GM23338 (cell line): ENCODE measurements around the gene PLOD3. TPM values are rescaled to one million over a fixed set of nuclear protein-coding genes. Genes with fewer than 3 reads are reported as not detected.

Source experiments
- ATAC-seq: fragments of 200-7000 bp; cut with Tn5 transposase; 3 replicates; pipeline ENCODE4 v1.9.1; 2020
- DNase-seq: peaks from one replicate; pipeline ENCODE4 v3.0.0-alpha.2; 2015; ENCODE audit warnings: low spot score
- H2AFZ ChIP-seq: fragments of 200-600 bp; sonication (generic); 2 replicates; pipeline ENCODE4 v1.8.0; 2016; ENCODE audit warnings: antibody characterized with exemption, mild to moderate bottlenecking, moderate library complexity
- H3F3A ChIP-seq: fragments of 200-600 bp; sonication (generic); replicated peaks from 2 replicates; pipeline ENCODE4 v1.8.0; 2017; ENCODE audit warnings: antibody characterized with exemption, mixed run types, low read depth
- H3K27ac ChIP-seq: fragments of 200-600 bp; sonication (generic); 2 replicates; pipeline ENCODE4 v1.6.1; 2016; ENCODE audit warnings: low read depth
- H3K27me3 ChIP-seq: fragments of 200-600 bp; sonication (generic); 2 replicates; pipeline ENCODE4 v1.8.0; 2016; ENCODE audit warnings: mild to moderate bottlenecking, mixed run types, moderate library complexity; ENCODE audit not compliant: insufficient read depth
- H3K36me3 ChIP-seq: fragments of 200-600 bp; sonication (generic); 2 replicates; pipeline ENCODE4 v1.8.0; 2016; ENCODE audit warnings: mild to moderate bottlenecking; ENCODE audit not compliant: insufficient read depth
- H3K4me1 ChIP-seq: fragments of 200-600 bp; sonication (generic); 2 replicates; pipeline ENCODE4 v1.8.0; 2016; ENCODE audit warnings: mild to moderate bottlenecking, moderate library complexity; ENCODE audit not compliant: insufficient read depth
- H3K4me2 ChIP-seq: fragments of 200-600 bp; sonication (generic); 2 replicates; pipeline ENCODE4 v1.7.1; 2017; ENCODE audit warnings: mixed run types
- H3K4me3 ChIP-seq: fragments of 200-600 bp; sonication (generic); 2 replicates; pipeline ENCODE4 v1.6.1; 2016; ENCODE audit warnings: mixed run types
- H3K79me2 ChIP-seq: fragments of 200-600 bp; sonication (generic); replicated peaks from 2 replicates; pipeline ENCODE4 v1.8.0; 2017; ENCODE audit warnings: mild to moderate bottlenecking; ENCODE audit not compliant: insufficient read depth
- H3K9me2 ChIP-seq: fragments of 200-600 bp; sonication (generic); 2 replicates; pipeline ENCODE4 v1.8.0; 2017; ENCODE audit not compliant: insufficient read depth
- H4K20me1 ChIP-seq: fragments of 200-600 bp; sonication (generic); replicated peaks from 2 replicates; pipeline ENCODE4 v1.8.0; 2017; ENCODE audit warnings: mild to moderate bottlenecking; ENCODE audit not compliant: insufficient read depth
- H3K27ac Mint-ChIP-seq: 2 replicates; pipeline ENCODE4 v1.8.0; 2020; ENCODE audit warnings: inconsistent platforms, mild to moderate bottlenecking, moderate library complexity, mixed read lengths
- H3K27me3 Mint-ChIP-seq: 3 replicates; pipeline ENCODE4 v1.8.0; 2022; ENCODE audit warnings: low read depth, mild to moderate bottlenecking, moderate library complexity, mixed read lengths, inconsistent platforms; ENCODE audit not compliant: insufficient read depth, poor library complexity
- H3K36me3 Mint-ChIP-seq: 3 replicates; pipeline ENCODE4 v1.8.0; 2021; ENCODE audit warnings: low read depth, mild to moderate bottlenecking, inconsistent platforms, moderate library complexity, mixed read lengths
- H3K4me1 Mint-ChIP-seq: 3 replicates; pipeline ENCODE4 v1.8.0; 2020; ENCODE audit warnings: mild to moderate bottlenecking, inconsistent platforms, mixed read lengths
- H3K4me3 Mint-ChIP-seq: 3 replicates; pipeline ENCODE4 v1.8.0; 2021; ENCODE audit warnings: moderate library complexity, mild to moderate bottlenecking, inconsistent platforms, mixed read lengths
- H3K9me3 Mint-ChIP-seq: 3 replicates; pipeline ENCODE4 v1.8.0; 2020; ENCODE audit warnings: moderate library complexity, mild to moderate bottlenecking, inconsistent platforms, mixed read lengths
- CREB1 ChIP-seq: fragments of 250-450 bp; sonication (Bioruptor Pico); IDR thresholded peaks from 2 replicates; pipeline ENCODE4 v1.5.0; 2020; ENCODE audit warnings: low read depth, mild to moderate bottlenecking, moderate library complexity
- EZH2 ChIP-seq: fragments of 200-600 bp; sonication (generic); IDR thresholded peaks from one replicate; pipeline ENCODE4 v1.8.0; 2017; ENCODE audit warnings: antibody characterized with exemption, mild to moderate bottlenecking, low read depth; ENCODE audit not compliant: unreplicated experiment
- EZH2phosphoT487 ChIP-seq: fragments of 200-600 bp; sonication (generic); IDR thresholded peaks from one replicate; pipeline ENCODE4 v1.8.1; 2018; ENCODE audit warnings: antibody characterized with exemption; ENCODE audit not compliant: unreplicated experiment
- JUNB ChIP-seq: IDR thresholded peaks from one replicate; pipeline ENCODE4 v1.6.1; 2016; ENCODE audit warnings: antibody characterized with exemption; ENCODE audit not compliant: unreplicated experiment
- NANOG ChIP-seq: IDR thresholded peaks from 2 replicates; pipeline ENCODE4 v1.6.1; 2016; ENCODE audit warnings: antibody characterized with exemption, borderline replicate concordance
- POLR2AphosphoS5 ChIP-seq: IDR thresholded peaks from 2 replicates; pipeline ENCODE4 v1.6.1; 2016; ENCODE audit warnings: antibody characterized with exemption, low read depth
- polyA plus RNA-seq: library from polyadenylated mRNA; unstranded; fragments of >200 nt; fragmentation: Nextera tagmentation; extraction: Ambion mirVana; gene quantifications from 2 replicates; pipeline ENCODE4 v1.2.1, GENCODE V29; 2016
- total RNA-seq: library from RNA; depleted of rRNA; stranded (reverse); fragments of >200 nt; shearing (Covaris generic); gene quantifications from 2 replicates; pipeline ENCODE4 v1.2.3, GENCODE V29; 2014
- TF ChIP-seq, protein P1 (sequence below): IDR thresholded peaks from one replicate; pipeline ENCODE4 v1.6.1; 2018; ENCODE audit warnings: antibody characterized with exemption; ENCODE audit not compliant: unreplicated experiment
- TF ChIP-seq, protein P2 (sequence below): IDR thresholded peaks from 2 replicates; pipeline ENCODE4 v1.6.1; 2016; ENCODE audit warnings: antibody characterized with exemption
- TF ChIP-seq, protein P3 (sequence below), 2 experiments: fragments of 200-600 bp in 1 of 2; sonication (generic) in 1 of 2; conservative IDR thresholded peaks; 2 replicates each; pipeline versions ENCODE4 v1.5.1 to v1.6.1; 2016 to 2017; ENCODE audit warnings: antibody characterized with exemption in 2 of 2, low read depth in 2 of 2, mild to moderate bottlenecking in 2 of 2, moderate library complexity in 1 of 2

The PLOD3 gene
- total and polyA plus RNA-seq, 2 experiments from 2014 or later, result 35.2 to 40.7 TPM

DNA sequence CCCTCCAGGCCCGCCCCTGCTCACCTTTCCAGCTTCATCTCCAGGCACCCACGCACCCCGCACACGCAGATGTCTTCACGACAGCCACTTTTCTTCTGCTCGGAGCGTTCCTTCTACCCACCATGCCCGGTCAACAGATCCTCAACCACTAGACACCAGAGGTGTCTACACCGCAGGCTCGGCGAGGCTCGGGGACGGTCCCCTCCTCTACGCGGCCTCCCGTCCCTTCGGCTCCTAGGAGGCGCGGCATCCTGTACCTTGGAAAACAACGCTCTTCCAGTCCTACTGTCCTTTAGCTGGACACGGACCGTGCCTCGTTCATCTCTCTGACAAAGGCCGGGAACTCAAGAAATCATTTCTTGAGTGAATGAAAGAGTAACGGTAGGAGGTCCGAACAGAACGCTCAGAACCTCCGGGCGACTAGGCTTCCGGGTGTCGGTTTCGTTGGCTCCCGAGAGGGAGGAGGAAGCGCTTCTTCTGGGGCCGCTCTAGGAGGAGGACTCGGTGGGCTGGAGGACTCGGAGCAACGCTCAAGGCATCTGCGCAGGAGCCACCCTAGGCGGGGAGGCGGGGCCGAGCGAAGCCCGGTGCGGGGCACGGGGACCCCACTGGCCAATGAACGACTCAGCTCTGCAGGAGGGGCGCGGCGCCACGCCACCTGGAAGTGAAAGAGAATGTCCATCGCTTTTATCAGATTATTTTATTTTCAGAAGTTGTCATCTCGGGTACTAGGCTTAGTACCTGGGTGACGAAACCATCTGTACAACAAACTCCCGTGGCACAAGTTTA, 34.7 kb upstream of the PLOD3 start:
- peak overlapping the region; percentile 53 for H3K27ac ChIP-seq
- H3K36me3 Mint-ChIP-seq, result peaks cover 18% of the 10 kb centered on the region
- H3K27me3 Mint-ChIP-seq, result peaks cover 4% of the 10 kb centered on the region
- peaks cover 10% of the 10 kb centered on the region; the same call in 1 of the 2 replicates for H4K20me1 ChIP-seq
- H3K4me1 Mint-ChIP-seq, result peaks cover 12% of the 10 kb centered on the region
- H2AFZ ChIP-seq, result peak overlapping the region; percentile 84
- DNase-seq, result peak; percentile 100
- H3K4me2 ChIP-seq, result peak overlapping the region; percentile 83
- H3K4me3 Mint-ChIP-seq, result peak overlapping the region; percentile 97
- peak overlapping the region; percentile 77 for H3K4me3 ChIP-seq
- TF ChIP-seq, protein P1, sequence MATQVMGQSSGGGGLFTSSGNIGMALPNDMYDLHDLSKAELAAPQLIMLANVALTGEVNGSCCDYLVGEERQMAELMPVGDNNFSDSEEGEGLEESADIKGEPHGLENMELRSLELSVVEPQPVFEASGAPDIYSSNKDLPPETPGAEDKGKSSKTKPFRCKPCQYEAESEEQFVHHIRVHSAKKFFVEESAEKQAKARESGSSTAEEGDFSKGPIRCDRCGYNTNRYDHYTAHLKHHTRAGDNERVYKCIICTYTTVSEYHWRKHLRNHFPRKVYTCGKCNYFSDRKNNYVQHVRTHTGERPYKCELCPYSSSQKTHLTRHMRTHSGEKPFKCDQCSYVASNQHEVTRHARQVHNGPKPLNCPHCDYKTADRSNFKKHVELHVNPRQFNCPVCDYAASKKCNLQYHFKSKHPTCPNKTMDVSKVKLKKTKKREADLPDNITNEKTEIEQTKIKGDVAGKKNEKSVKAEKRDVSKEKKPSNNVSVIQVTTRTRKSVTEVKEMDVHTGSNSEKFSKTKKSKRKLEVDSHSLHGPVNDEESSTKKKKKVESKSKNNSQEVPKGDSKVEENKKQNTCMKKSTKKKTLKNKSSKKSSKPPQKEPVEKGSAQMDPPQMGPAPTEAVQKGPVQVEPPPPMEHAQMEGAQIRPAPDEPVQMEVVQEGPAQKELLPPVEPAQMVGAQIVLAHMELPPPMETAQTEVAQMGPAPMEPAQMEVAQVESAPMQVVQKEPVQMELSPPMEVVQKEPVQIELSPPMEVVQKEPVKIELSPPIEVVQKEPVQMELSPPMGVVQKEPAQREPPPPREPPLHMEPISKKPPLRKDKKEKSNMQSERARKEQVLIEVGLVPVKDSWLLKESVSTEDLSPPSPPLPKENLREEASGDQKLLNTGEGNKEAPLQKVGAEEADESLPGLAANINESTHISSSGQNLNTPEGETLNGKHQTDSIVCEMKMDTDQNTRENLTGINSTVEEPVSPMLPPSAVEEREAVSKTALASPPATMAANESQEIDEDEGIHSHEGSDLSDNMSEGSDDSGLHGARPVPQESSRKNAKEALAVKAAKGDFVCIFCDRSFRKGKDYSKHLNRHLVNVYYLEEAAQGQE, result no peak
- TF ChIP-seq JUNB, result no peak
- no peak for TF ChIP-seq NANOG
- no peak for TF ChIP-seq EZH2phosphoT487
- no peak for TF ChIP-seq CREB1 (CRISPR knock-in tag)
- TF ChIP-seq, protein P2, sequence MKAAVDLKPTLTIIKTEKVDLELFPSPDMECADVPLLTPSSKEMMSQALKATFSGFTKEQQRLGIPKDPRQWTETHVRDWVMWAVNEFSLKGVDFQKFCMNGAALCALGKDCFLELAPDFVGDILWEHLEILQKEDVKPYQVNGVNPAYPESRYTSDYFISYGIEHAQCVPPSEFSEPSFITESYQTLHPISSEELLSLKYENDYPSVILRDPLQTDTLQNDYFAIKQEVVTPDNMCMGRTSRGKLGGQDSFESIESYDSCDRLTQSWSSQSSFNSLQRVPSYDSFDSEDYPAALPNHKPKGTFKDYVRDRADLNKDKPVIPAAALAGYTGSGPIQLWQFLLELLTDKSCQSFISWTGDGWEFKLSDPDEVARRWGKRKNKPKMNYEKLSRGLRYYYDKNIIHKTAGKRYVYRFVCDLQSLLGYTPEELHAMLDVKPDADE, result peak; percentile 57; the same call in 1 of the 2 replicates
- no peak for TF ChIP-seq EZH2
- TF ChIP-seq POLR2AphosphoS5, result peak; percentile 77
- TF ChIP-seq, protein P3, sequence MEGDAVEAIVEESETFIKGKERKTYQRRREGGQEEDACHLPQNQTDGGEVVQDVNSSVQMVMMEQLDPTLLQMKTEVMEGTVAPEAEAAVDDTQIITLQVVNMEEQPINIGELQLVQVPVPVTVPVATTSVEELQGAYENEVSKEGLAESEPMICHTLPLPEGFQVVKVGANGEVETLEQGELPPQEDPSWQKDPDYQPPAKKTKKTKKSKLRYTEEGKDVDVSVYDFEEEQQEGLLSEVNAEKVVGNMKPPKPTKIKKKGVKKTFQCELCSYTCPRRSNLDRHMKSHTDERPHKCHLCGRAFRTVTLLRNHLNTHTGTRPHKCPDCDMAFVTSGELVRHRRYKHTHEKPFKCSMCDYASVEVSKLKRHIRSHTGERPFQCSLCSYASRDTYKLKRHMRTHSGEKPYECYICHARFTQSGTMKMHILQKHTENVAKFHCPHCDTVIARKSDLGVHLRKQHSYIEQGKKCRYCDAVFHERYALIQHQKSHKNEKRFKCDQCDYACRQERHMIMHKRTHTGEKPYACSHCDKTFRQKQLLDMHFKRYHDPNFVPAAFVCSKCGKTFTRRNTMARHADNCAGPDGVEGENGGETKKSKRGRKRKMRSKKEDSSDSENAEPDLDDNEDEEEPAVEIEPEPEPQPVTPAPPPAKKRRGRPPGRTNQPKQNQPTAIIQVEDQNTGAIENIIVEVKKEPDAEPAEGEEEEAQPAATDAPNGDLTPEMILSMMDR (conservative IDR thresholded peaks at IDR 0.05; ENCODE audit: low read depth in 2 of 2), result no peak
- H3K36me3 ChIP-seq, result no peaks in the 10 kb centered on the region
- no peaks in the 10 kb centered on the region; the same call in 2 of the 3 replicates for H3K9me3 Mint-ChIP-seq
- H3K4me1 ChIP-seq, result peaks cover 6% of the 10 kb centered on the region; the same call in 1 of the 2 replicates
- no peaks in the 10 kb centered on the region for H3K9me2 ChIP-seq
- H3K27ac Mint-ChIP-seq, result peak overlapping the region; percentile 93
- H3K27me3 ChIP-seq, result no peaks in the 10 kb centered on the region
- H3K79me2 ChIP-seq, result peaks cover 46% of the 10 kb centered on the region
- ATAC-seq, result peak; percentile 100
- H3F3A ChIP-seq, result 0 out of 2 replicates have a peak, but pooled peaks cover 8% of the 10 kb centered on the region
